GM23338 (cell line): Measurements from ENCODE around the gene SLC6A19. TPM values are rescaled to one million over a fixed set of nuclear protein-coding genes. Genes with fewer than 3 reads are reported as not detected.

Experiments
- ATAC-seq: fragments of 200-7000 bp; cut with Tn5 transposase; 3 replicates; pipeline ENCODE4 v1.9.1; 2020
- DNase-seq: peaks from one replicate; pipeline ENCODE4 v3.0.0-alpha.2; 2015; ENCODE audit warnings: low spot score
- H2AFZ ChIP-seq: fragments of 200-600 bp; sonication (generic); 2 replicates; pipeline ENCODE4 v1.8.0; 2016; ENCODE audit warnings: antibody characterized with exemption, mild to moderate bottlenecking, moderate library complexity
- H3F3A ChIP-seq: fragments of 200-600 bp; sonication (generic); replicated peaks from 2 replicates; pipeline ENCODE4 v1.8.0; 2017; ENCODE audit warnings: antibody characterized with exemption, mixed run types, low read depth
- H3K27ac ChIP-seq: fragments of 200-600 bp; sonication (generic); 2 replicates; pipeline ENCODE4 v1.6.1; 2016; ENCODE audit warnings: low read depth
- H3K27me3 ChIP-seq: fragments of 200-600 bp; sonication (generic); 2 replicates; pipeline ENCODE4 v1.8.0; 2016; ENCODE audit warnings: mild to moderate bottlenecking, mixed run types, moderate library complexity; ENCODE audit not compliant: insufficient read depth
- H3K36me3 ChIP-seq: fragments of 200-600 bp; sonication (generic); 2 replicates; pipeline ENCODE4 v1.8.0; 2016; ENCODE audit warnings: mild to moderate bottlenecking; ENCODE audit not compliant: insufficient read depth
- H3K4me1 ChIP-seq: fragments of 200-600 bp; sonication (generic); 2 replicates; pipeline ENCODE4 v1.8.0; 2016; ENCODE audit warnings: mild to moderate bottlenecking, moderate library complexity; ENCODE audit not compliant: insufficient read depth
- H3K4me2 ChIP-seq: fragments of 200-600 bp; sonication (generic); 2 replicates; pipeline ENCODE4 v1.7.1; 2017; ENCODE audit warnings: mixed run types
- H3K4me3 ChIP-seq: fragments of 200-600 bp; sonication (generic); 2 replicates; pipeline ENCODE4 v1.6.1; 2016; ENCODE audit warnings: mixed run types
- H3K79me2 ChIP-seq: fragments of 200-600 bp; sonication (generic); replicated peaks from 2 replicates; pipeline ENCODE4 v1.8.0; 2017; ENCODE audit warnings: mild to moderate bottlenecking; ENCODE audit not compliant: insufficient read depth
- H3K9me2 ChIP-seq: fragments of 200-600 bp; sonication (generic); 2 replicates; pipeline ENCODE4 v1.8.0; 2017; ENCODE audit not compliant: insufficient read depth
- H4K20me1 ChIP-seq: fragments of 200-600 bp; sonication (generic); replicated peaks from 2 replicates; pipeline ENCODE4 v1.8.0; 2017; ENCODE audit warnings: mild to moderate bottlenecking; ENCODE audit not compliant: insufficient read depth
- H3K27ac Mint-ChIP-seq: 2 replicates; pipeline ENCODE4 v1.8.0; 2020; ENCODE audit warnings: inconsistent platforms, mild to moderate bottlenecking, moderate library complexity, mixed read lengths
- H3K27me3 Mint-ChIP-seq: 3 replicates; pipeline ENCODE4 v1.8.0; 2022; ENCODE audit warnings: low read depth, mild to moderate bottlenecking, moderate library complexity, mixed read lengths, inconsistent platforms; ENCODE audit not compliant: insufficient read depth, poor library complexity
- H3K36me3 Mint-ChIP-seq: 3 replicates; pipeline ENCODE4 v1.8.0; 2021; ENCODE audit warnings: low read depth, mild to moderate bottlenecking, inconsistent platforms, moderate library complexity, mixed read lengths
- H3K4me1 Mint-ChIP-seq: 3 replicates; pipeline ENCODE4 v1.8.0; 2020; ENCODE audit warnings: mild to moderate bottlenecking, inconsistent platforms, mixed read lengths
- H3K4me3 Mint-ChIP-seq: 3 replicates; pipeline ENCODE4 v1.8.0; 2021; ENCODE audit warnings: moderate library complexity, mild to moderate bottlenecking, inconsistent platforms, mixed read lengths
- H3K9me3 Mint-ChIP-seq: 3 replicates; pipeline ENCODE4 v1.8.0; 2020; ENCODE audit warnings: moderate library complexity, mild to moderate bottlenecking, inconsistent platforms, mixed read lengths
- CREB1 ChIP-seq: fragments of 250-450 bp; sonication (Bioruptor Pico); IDR thresholded peaks from 2 replicates; pipeline ENCODE4 v1.5.0; 2020; ENCODE audit warnings: low read depth, mild to moderate bottlenecking, moderate library complexity
- POLR2AphosphoS5 ChIP-seq: IDR thresholded peaks from 2 replicates; pipeline ENCODE4 v1.6.1; 2016; ENCODE audit warnings: antibody characterized with exemption, low read depth
- polyA plus RNA-seq: library from polyadenylated mRNA; unstranded; fragments of >200 nt; fragmentation: Nextera tagmentation; extraction: Ambion mirVana; gene quantifications from 2 replicates; pipeline ENCODE4 v1.2.1, GENCODE V29; 2016
- total RNA-seq: library from RNA; depleted of rRNA; stranded (reverse); fragments of >200 nt; shearing (Covaris generic); gene quantifications from 2 replicates; pipeline ENCODE4 v1.2.3, GENCODE V29; 2014
- TF ChIP-seq, protein P1 (sequence below), 2 experiments: fragments of 200-600 bp in 1 of 2; sonication (generic) in 1 of 2; conservative IDR thresholded peaks; 2 replicates each; pipeline versions ENCODE4 v1.5.1 to v1.6.1; 2016 to 2017; ENCODE audit warnings: antibody characterized with exemption in 2 of 2, low read depth in 2 of 2, mild to moderate bottlenecking in 2 of 2, moderate library complexity in 1 of 2
- TF ChIP-seq, protein P2 (sequence below): IDR thresholded peaks from one replicate; pipeline ENCODE4 v1.6.1; 2018; ENCODE audit warnings: antibody characterized with exemption; ENCODE audit not compliant: unreplicated experiment
- TF ChIP-seq, protein P3 (sequence below): fragments of 250-450 bp; sonication (Bioruptor Pico); IDR thresholded peaks from 2 replicates; pipeline ENCODE4 v1.5.0; 2020; ENCODE audit warnings: mild to moderate bottlenecking, moderate library complexity

The SLC6A19 gene
- total and polyA plus RNA-seq, 2 experiments from 2014 or later: not detected

DNA sequence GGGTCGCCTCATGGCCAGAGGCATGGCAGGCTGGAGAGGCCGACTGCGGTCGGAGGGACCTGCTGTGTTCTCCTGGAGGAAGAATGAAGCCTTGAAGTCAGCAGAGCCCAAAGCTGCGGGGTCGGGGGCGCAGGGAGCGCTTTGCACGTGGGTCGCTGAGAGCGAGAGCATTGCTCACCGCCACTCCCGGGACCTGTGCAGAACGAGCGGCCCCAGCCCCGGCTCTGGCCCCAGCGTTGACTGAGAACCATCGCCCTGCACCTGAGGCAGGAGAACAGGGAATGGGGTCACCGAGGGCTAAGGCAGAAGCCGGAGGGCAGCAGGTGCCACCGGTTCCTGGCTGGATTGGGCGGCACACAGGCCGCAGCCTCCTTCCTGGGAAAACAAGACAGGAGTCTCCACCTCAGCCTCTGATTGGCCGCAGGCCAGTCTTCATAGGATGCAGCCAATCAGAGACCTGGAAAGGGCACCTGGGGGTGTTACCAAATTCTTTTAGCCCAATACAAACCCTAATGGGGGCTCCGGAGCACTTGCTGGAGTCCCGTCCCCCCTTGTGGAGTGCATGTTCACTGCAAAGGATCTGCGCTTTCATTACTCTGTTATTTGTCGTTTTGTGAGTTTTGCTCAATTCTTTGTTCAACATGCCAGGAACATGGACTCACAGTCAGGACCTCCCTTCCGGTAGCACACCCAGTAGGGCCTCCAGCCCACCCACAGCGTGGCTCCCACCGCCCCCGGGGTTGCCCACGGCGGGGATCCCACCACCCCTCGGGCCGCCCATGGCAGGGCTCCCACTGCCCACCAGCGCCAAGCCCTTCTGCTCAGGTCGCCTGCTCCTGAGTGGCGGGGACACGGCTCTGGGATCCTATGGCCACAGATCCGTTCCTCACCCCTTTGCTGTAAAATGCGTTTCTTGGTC, 24.7 kb upstream of the SLC6A19 start:
- H3K79me2 ChIP-seq: no peaks in the 10 kb centered on the region
- no peaks in the 10 kb centered on the region for H3K4me1 Mint-ChIP-seq
- no peak overlapping the region for H2AFZ ChIP-seq
- no peak overlapping the region for H3K4me3 Mint-ChIP-seq
- H4K20me1 ChIP-seq: no peaks in the 10 kb centered on the region
- no peaks in the 10 kb centered on the region for H3K36me3 ChIP-seq
- no peak overlapping the region for H3K4me3 ChIP-seq
- peaks cover 5% of the 10 kb centered on the region for H3K27me3 Mint-ChIP-seq
- no peaks in the 10 kb centered on the region for H3F3A ChIP-seq
- TF ChIP-seq CREB1 (CRISPR knock-in tag) (no peak), POLR2AphosphoS5 (no peak)
- TF ChIP-seq, protein P1, sequence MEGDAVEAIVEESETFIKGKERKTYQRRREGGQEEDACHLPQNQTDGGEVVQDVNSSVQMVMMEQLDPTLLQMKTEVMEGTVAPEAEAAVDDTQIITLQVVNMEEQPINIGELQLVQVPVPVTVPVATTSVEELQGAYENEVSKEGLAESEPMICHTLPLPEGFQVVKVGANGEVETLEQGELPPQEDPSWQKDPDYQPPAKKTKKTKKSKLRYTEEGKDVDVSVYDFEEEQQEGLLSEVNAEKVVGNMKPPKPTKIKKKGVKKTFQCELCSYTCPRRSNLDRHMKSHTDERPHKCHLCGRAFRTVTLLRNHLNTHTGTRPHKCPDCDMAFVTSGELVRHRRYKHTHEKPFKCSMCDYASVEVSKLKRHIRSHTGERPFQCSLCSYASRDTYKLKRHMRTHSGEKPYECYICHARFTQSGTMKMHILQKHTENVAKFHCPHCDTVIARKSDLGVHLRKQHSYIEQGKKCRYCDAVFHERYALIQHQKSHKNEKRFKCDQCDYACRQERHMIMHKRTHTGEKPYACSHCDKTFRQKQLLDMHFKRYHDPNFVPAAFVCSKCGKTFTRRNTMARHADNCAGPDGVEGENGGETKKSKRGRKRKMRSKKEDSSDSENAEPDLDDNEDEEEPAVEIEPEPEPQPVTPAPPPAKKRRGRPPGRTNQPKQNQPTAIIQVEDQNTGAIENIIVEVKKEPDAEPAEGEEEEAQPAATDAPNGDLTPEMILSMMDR (conservative IDR thresholded peaks at IDR 0.05; ENCODE audit: low read depth in 2 of 2): no peak
- TF ChIP-seq, protein P2, sequence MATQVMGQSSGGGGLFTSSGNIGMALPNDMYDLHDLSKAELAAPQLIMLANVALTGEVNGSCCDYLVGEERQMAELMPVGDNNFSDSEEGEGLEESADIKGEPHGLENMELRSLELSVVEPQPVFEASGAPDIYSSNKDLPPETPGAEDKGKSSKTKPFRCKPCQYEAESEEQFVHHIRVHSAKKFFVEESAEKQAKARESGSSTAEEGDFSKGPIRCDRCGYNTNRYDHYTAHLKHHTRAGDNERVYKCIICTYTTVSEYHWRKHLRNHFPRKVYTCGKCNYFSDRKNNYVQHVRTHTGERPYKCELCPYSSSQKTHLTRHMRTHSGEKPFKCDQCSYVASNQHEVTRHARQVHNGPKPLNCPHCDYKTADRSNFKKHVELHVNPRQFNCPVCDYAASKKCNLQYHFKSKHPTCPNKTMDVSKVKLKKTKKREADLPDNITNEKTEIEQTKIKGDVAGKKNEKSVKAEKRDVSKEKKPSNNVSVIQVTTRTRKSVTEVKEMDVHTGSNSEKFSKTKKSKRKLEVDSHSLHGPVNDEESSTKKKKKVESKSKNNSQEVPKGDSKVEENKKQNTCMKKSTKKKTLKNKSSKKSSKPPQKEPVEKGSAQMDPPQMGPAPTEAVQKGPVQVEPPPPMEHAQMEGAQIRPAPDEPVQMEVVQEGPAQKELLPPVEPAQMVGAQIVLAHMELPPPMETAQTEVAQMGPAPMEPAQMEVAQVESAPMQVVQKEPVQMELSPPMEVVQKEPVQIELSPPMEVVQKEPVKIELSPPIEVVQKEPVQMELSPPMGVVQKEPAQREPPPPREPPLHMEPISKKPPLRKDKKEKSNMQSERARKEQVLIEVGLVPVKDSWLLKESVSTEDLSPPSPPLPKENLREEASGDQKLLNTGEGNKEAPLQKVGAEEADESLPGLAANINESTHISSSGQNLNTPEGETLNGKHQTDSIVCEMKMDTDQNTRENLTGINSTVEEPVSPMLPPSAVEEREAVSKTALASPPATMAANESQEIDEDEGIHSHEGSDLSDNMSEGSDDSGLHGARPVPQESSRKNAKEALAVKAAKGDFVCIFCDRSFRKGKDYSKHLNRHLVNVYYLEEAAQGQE: no peak
- H3K27me3 ChIP-seq: no peaks in the 10 kb centered on the region
- H3K27ac ChIP-seq: no peak overlapping the region
- no peaks in the 10 kb centered on the region for H3K4me1 ChIP-seq
- ATAC-seq (peak; percentile 87), DNase-seq (peak; percentile 81)
- no peak overlapping the region for H3K4me2 ChIP-seq
- H3K9me2 ChIP-seq: no peaks in the 10 kb centered on the region
- H3K36me3 Mint-ChIP-seq: no peaks in the 10 kb centered on the region
- no peak overlapping the region for H3K27ac Mint-ChIP-seq
- no peaks in the 10 kb centered on the region for H3K9me3 Mint-ChIP-seq

DNA sequence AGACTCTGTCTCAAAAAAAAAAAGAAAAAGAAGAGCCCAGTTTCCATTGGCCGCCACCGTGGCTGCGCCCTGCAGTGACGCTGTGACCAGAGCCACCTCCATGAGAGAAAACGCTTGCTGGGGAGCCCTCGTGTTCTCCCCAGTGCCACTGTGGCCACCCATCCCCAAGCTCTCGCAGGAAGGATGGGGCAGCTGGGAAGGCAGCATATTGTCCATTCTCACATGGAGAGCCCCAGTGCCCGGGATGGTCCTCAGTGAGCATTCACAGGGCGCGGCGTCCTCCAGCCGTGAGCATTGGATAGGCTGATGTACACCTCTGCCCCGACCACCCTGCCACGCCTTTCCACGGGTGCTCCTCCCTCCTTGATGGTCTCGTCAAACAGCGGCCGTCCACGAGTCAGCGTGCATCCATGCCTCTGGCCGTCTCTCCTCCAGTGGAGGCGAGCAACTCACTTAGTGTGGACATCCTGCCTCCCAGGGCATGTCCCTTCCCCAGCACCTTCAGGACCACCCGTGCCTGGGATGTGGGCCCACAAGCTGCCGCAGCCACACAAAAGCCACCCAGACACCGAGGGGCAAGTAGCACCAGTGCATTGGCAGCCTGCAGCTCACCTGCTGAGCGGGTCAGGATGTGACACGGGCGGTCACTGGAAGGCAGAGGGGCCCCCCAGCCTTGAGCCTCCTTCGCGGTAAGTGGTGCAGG, 23.4 kb upstream of the SLC6A19 start:
- ATAC-seq (no peak), DNase-seq (no peak)
- no peak overlapping the region for H3K27ac ChIP-seq
- no peaks in the 10 kb centered on the region for H3F3A ChIP-seq
- H4K20me1 ChIP-seq: no peaks in the 10 kb centered on the region
- H3K27me3 ChIP-seq: no peaks in the 10 kb centered on the region
- H3K4me2 ChIP-seq: no peak overlapping the region
- H3K9me2 ChIP-seq: no peaks in the 10 kb centered on the region
- H3K4me3 ChIP-seq: no peak overlapping the region
- H3K4me1 Mint-ChIP-seq: no peaks in the 10 kb centered on the region
- H3K4me1 ChIP-seq: no peaks in the 10 kb centered on the region
- no peak overlapping the region for H2AFZ ChIP-seq
- H3K9me3 Mint-ChIP-seq: no peaks in the 10 kb centered on the region
- H3K79me2 ChIP-seq: no peaks in the 10 kb centered on the region
- H3K27ac Mint-ChIP-seq: no peak overlapping the region
- H3K36me3 Mint-ChIP-seq: no peaks in the 10 kb centered on the region
- H3K27me3 Mint-ChIP-seq: peaks cover 5% of the 10 kb centered on the region
- H3K4me3 Mint-ChIP-seq: no peak overlapping the region
- H3K36me3 ChIP-seq: no peaks in the 10 kb centered on the region
- TF ChIP-seq, protein P3, sequence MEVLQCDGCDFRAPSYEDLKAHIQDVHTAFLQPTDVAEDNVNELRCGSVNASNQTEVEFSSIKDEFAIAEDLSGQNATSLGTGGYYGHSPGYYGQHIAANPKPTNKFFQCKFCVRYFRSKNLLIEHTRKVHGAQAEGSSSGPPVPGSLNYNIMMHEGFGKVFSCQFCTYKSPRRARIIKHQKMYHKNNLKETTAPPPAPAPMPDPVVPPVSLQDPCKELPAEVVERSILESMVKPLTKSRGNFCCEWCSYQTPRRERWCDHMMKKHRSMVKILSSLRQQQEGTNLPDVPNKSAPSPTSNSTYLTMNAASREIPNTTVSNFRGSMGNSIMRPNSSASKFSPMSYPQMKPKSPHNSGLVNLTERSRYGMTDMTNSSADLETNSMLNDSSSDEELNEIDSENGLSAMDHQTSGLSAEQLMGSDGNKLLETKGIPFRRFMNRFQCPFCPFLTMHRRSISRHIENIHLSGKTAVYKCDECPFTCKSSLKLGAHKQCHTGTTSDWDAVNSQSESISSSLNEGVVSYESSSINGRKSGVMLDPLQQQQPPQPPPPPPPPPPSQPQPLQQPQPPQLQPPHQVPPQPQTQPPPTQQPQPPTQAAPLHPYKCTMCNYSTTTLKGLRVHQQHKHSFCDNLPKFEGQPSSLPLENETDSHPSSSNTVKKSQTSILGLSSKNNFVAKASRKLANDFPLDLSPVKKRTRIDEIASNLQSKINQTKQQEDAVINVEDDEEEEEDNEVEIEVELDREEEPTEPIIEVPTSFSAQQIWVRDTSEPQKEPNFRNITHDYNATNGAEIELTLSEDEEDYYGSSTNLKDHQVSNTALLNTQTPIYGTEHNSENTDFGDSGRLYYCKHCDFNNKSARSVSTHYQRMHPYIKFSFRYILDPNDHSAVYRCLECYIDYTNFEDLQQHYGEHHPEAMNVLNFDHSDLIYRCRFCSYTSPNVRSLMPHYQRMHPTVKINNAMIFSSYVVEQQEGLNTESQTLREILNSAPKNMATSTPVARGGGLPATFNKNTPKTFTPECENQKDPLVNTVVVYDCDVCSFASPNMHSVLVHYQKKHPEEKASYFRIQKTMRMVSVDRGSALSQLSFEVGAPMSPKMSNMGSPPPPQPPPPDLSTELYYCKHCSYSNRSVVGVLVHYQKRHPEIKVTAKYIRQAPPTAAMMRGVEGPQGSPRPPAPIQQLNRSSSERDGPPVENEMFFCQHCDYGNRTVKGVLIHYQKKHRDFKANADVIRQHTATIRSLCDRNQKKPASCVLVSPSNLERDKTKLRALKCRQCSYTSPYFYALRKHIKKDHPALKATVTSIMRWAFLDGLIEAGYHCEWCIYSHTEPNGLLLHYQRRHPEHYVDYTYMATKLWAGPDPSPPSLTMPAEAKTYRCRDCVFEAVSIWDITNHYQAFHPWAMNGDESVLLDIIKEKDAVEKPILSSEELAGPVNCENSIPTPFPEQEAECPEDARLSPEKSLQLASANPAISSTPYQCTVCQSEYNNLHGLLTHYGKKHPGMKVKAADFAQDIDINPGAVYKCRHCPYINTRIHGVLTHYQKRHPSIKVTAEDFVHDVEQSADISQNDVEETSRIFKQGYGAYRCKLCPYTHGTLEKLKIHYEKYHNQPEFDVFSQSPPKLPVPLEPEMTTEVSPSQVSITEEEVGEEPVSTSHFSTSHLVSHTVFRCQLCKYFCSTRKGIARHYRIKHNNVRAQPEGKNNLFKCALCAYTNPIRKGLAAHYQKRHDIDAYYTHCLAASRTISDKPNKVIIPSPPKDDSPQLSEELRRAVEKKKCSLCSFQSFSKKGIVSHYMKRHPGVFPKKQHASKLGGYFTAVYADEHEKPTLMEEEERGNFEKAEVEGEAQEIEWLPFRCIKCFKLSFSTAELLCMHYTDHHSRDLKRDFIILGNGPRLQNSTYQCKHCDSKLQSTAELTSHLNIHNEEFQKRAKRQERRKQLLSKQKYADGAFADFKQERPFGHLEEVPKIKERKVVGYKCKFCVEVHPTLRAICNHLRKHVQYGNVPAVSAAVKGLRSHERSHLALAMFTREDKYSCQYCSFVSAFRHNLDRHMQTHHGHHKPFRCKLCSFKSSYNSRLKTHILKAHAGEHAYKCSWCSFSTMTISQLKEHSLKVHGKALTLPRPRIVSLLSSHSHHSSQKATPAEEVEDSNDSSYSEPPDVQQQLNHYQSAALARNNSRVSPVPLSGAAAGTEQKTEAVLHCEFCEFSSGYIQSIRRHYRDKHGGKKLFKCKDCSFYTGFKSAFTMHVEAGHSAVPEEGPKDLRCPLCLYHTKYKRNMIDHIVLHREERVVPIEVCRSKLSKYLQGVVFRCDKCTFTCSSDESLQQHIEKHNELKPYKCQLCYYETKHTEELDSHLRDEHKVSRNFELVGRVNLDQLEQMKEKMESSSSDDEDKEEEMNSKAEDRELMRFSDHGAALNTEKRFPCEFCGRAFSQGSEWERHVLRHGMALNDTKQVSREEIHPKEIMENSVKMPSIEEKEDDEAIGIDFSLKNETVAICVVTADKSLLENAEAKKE: no peak
